Peyer's patch (tissue), 4 donors: ENCODE results near the gene CBX4. TPM values are rescaled to one million over a fixed set of nuclear protein-coding genes. Genes with fewer than 3 reads are reported as not detected.

ENCODE experiments used
- DNase-seq, 3 donors: peaks; one replicate each; pipeline ENCODE4 v3.0.0-alpha.2; 2017 to 2019
- H3K27ac ChIP-seq, 4 donors: fragments of 200-600 bp; sonication (generic); one replicate each; pipeline ENCODE4 v1.5.1; 2016 to 2019
- H3K27me3 ChIP-seq, 2 donors: fragments of 200-600 bp; sonication (generic); one replicate each; pipeline ENCODE4 v1.5.1; 2019
- H3K36me3 ChIP-seq, 3 donors: fragments of 200-600 bp; sonication (generic); one replicate each; pipeline ENCODE4 v1.5.1; 2016 to 2019
- H3K4me1 ChIP-seq, 4 donors: fragments of 200-600 bp; sonication (generic); one replicate each; pipeline ENCODE4 v1.5.1; 2016 to 2019
- H3K4me3 ChIP-seq, 4 donors: fragments of 200-600 bp; sonication (generic); 1 replicate in 3 of 4; 2 replicates in 1 of 4; pipeline ENCODE4 v1.5.1; 2016 to 2019; ENCODE audit warnings: mild to moderate bottlenecking in 1 of 4
- H3K9me3 ChIP-seq, 4 donors: fragments of 200-600 bp; sonication (generic); one replicate each; pipeline ENCODE4 v1.5.1; 2016 to 2019; ENCODE audit warnings: mild to moderate bottlenecking in 1 of 4
- POLR2A ChIP-seq, 2 donors: fragments of 450-650 bp; IDR thresholded peaks; one replicate each; pipeline ENCODE4 v1.5.1; 2017; ENCODE audit warnings: antibody characterized with exemption in 2 of 2, mild to moderate bottlenecking in 2 of 2, moderate library complexity in 2 of 2
- total RNA-seq, 4 donors: library from RNA; depleted of rRNA; stranded (reverse); fragments of >200 nt; gene quantifications; one replicate each; pipeline ENCODE4 v1.1.0, GENCODE V29; 2016
- TF ChIP-seq, protein P1 (sequence below), 6 experiments: fragments of 450-650 bp in 4 of 6; fragments of 200-600 bp in 2 of 6; sonication (generic) in 1 of 6; IDR thresholded peaks; one replicate each; pipeline ENCODE4 v1.5.1; 2017 to 2019; ENCODE audit warnings: antibody characterized with exemption in 6 of 6, mild to moderate bottlenecking in 3 of 6, moderate library complexity in 1 of 6

The CBX4 gene
- total RNA-seq, 4 donors from 2014 or later, result 4.9 to 19.0 (median 12.3) TPM

DNA sequence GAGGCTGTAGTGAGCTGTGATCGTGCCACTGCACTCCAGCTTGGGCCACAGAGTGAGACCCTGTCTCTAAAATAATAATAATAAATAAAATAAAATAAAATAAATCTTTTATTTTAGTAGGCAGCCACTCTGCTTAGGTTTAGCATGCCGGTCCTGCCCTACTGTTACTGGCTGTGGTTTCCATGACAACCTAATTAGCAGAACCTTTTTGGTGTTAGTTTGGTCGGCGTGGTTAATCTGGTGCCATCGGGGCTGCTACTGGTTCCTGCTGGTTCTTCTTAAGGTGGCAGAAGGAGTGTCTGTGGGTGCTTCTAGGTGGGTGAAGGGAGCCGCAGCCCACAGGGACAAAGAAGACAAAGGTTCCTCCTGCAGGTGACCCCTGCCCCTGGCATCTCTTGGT is 37.8 kb upstream of the CBX4 start:
- H3K27ac ChIP-seq, result no peak overlapping the region
- H3K9me3 ChIP-seq, result no peaks in the 10 kb centered on the region
- H3K4me3 ChIP-seq, result no peak overlapping the region
- no peaks in the 10 kb centered on the region for H3K4me1 ChIP-seq
- no peaks in the 10 kb centered on the region for H3K27me3 ChIP-seq
- peak in 1 of 3 donors; percentile 10 for DNase-seq
- H3K36me3 ChIP-seq, result no peaks in the 10 kb centered on the region
- no peak for TF ChIP-seq POLR2A (IDR thresholded peaks at IDR 0.05)
- TF ChIP-seq, protein P1, sequence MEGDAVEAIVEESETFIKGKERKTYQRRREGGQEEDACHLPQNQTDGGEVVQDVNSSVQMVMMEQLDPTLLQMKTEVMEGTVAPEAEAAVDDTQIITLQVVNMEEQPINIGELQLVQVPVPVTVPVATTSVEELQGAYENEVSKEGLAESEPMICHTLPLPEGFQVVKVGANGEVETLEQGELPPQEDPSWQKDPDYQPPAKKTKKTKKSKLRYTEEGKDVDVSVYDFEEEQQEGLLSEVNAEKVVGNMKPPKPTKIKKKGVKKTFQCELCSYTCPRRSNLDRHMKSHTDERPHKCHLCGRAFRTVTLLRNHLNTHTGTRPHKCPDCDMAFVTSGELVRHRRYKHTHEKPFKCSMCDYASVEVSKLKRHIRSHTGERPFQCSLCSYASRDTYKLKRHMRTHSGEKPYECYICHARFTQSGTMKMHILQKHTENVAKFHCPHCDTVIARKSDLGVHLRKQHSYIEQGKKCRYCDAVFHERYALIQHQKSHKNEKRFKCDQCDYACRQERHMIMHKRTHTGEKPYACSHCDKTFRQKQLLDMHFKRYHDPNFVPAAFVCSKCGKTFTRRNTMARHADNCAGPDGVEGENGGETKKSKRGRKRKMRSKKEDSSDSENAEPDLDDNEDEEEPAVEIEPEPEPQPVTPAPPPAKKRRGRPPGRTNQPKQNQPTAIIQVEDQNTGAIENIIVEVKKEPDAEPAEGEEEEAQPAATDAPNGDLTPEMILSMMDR (IDR thresholded peaks at IDR 0.05), result no peak

GRCh38 chr17:79875511-79875910 is 36.3 kb upstream of the CBX4 start:
- H3K9me3 ChIP-seq, result no peaks in the 10 kb centered on the region
- TF ChIP-seq POLR2A (IDR thresholded peaks at IDR 0.05), result no peak
- TF ChIP-seq, protein P1 (IDR thresholded peaks at IDR 0.05), result no peak
- H3K27me3 ChIP-seq, result no peaks in the 10 kb centered on the region
- no peaks in the 10 kb centered on the region for H3K36me3 ChIP-seq
- no peak for DNase-seq
- H3K4me3 ChIP-seq, result no peak overlapping the region
- no peak overlapping the region for H3K27ac ChIP-seq
- no peaks in the 10 kb centered on the region for H3K4me1 ChIP-seq

DNA sequence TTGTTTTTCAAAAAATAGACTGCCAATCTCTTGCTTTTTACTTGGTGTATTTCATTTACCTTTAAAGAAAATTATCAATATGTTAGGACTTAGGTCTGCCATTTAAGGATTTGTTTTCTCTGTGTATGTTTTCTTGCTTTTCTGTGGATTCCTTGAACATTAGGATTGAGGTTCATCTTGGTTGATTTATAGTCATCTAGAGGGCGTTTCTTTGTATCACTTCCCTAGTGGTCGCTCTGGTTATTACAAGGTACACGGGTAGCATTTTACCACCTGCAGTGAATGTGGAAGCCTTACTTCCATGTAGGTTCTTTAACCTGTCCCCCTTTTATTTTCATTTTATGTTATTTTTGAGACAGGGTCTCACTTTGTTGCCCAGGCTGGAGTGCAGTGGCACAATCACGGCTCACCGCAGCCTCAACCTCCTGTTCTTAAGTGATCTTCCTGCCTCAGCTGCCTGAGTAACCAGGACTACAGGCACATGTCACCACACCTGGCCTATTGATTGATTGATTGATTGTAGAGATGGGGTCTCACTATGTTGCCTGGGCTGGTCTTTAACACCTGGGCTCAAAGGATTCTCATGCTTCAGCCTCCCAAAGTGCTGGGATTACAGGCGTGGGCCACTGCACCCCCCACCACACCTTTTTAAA is 35.2 kb upstream of the CBX4 start:
- peak in 2 of 3 donors; percentile 18 to 60 for DNase-seq
- no peaks in the 10 kb centered on the region for H3K36me3 ChIP-seq

GRCh38 chr17:79873583-79873982 is 34.3 kb upstream of the CBX4 start:
- Histone ChIP-seq H3K4me1 (no peaks in the 10 kb centered on the region), H3K36me3 (no peaks in the 10 kb centered on the region), H3K4me3 (no peak overlapping the region), H3K9me3 (no peaks in the 10 kb centered on the region), H3K27ac (no peak overlapping the region), H3K27me3 (no peaks in the 10 kb centered on the region)
- no peak for DNase-seq
- no peak for TF ChIP-seq POLR2A (IDR thresholded peaks at IDR 0.05)
- TF ChIP-seq, protein P1 (IDR thresholded peaks at IDR 0.05), result no peak

More for the DNA sequence above, 35.2 kb upstream of the CBX4 start:
- Histone ChIP-seq H3K9me3 (no peaks in the 10 kb centered on the region), H3K4me1 (no peaks in the 10 kb centered on the region), H3K27me3 (no peaks in the 10 kb centered on the region), H3K27ac (no peak overlapping the region), H3K4me3 (no peak overlapping the region)
- TF ChIP-seq, protein P1 (IDR thresholded peaks at IDR 0.05), result peak; percentile 8 to 68 (median 49)
- TF ChIP-seq POLR2A (IDR thresholded peaks at IDR 0.05), result no peak

DNA sequence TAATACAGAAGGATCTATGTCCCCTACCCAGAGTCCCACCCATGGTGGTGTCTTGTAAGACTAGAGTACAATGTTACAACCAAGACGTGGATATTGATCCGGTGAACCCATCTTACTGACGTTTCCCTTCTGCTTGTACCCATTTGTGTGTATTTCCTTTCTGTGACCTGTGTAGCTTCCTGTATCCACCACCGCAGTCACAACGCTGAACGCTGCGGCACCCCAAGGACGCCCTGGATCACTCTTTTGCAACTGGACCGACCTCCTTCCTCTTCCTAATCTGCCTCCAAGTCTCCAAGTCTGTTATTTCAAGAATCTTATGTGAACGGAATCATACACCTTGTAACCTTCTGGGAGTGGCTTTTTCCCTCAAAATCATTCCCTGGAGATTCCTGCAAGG is 33.5 kb upstream of the CBX4 start:
- Histone ChIP-seq H3K9me3 (no peaks in the 10 kb centered on the region), H3K27me3 (no peaks in the 10 kb centered on the region), H3K4me3 (no peak overlapping the region), H3K36me3 (no peaks in the 10 kb centered on the region), H3K4me1 (no peaks in the 10 kb centered on the region), H3K27ac (no peak overlapping the region)
- peak in 1 of 3 donors; percentile 27 for DNase-seq
- TF ChIP-seq POLR2A (IDR thresholded peaks at IDR 0.05), result no peak
- TF ChIP-seq, protein P1 (IDR thresholded peaks at IDR 0.05), result no peak
